NCI-H524 treated with DMSO at 0.1 percent for 48 hours (cell line): Measurements from ENCODE around the gene STS.
"Not testable (repeated sequence)": the region's sequence is repeated elsewhere in the genome, so short reads cannot be mapped to it uniquely, and the experiment has no call there.

Experiments
- DNase-seq: peaks from one replicate; lab custom pipeline; 2025; lab: John Stamatoyannopoulos, UW

STS gene

DNA sequence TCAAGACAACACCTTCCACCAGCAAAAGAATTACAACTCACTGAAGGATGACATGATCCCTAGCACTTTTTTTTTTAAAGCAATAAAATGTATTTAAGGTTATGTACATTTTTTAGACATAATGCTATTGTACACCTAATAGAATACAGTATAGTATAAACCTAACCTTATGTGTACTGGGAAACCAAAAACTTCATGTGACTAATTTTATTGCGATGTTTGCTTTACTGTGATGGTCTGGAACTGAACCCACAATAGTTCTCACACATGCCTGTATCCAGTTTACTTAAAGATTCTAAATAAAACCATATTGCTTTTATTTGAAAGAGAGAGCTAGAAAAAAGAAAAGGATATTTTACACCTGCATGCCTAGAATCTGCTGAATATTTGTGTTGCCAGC, 4.4 kb upstream of the STS start:
- DNase-seq = no peak

DNA sequence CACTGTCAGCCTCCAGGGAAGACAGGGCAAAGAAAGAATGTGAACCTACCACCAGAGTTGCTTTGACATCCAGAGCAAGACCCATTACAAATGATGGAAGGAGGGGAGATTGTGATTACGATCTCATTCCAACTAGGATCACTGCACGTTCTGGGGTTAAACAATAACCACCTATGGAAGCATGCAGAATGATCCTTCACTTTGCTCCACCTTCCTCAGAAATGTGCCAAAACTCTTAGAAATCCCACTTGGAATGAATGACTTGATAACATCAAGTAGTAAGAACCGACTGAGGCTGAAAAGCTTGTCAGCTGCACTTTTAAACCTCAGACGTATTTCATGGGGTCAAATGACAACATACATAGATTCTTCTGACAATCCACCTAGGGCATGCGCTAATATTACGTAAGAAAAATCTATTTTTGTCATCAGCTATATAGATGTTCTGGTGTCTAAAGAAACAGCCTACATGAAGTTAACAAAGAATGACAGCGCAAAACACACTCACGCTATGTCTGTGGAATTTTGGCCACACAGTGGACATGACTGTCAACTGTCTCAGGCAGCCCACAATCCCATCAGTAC, 3.5 kb upstream of the STS start:
- DNase-seq = no peak

DNA sequence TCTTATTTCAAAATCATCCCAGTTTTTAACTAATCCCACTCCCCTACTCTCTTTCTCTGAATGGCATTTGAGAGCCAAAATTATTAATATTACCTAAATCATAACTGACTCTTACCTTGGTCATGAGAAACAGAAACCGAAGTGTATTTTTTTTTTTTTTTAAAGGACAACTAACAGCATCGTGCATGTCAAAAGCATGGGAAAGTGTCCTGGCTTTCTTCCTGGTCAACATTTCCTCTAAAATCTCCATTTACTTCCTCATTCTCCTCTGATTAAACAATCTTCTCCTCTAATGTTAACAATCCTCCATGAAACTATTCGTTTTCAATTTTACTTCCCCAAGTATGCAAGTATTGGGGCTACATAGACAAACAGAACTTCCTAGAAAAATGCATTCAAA, 2.1 kb upstream of the STS start:
- no peak for DNase-seq

DNA sequence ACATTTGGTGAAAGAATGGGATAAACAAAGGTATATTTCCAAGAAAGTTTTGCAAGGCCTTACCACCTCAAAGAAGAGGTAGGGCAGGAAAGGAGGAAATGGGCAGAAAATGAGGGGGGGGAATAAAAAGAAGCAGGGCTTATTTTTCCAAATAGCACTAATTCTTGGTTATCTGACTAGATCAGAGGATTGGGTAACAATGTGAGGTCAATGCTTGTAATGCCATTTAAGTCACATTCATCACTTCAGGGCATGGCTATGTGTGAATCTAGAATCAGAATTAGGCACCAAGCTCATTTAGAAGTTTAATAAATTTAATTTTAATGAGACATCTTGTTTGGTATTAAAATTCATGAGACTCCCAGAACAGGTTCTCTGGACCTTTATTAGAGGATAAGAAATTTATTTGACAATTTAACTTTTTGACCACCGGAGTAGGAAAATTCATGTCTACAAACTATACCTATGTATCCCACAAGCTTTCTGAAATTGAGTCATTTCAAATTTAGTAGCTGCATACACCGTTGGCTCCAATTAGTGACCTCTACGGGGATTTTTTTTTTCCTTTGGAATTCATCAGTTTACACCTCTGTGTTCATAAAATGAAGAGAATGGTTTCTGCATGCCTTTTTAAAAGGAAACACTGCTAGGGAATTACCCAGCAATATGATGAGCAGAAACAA, 1.4 kb upstream of the STS start:
- no peak for DNase-seq

DNA sequence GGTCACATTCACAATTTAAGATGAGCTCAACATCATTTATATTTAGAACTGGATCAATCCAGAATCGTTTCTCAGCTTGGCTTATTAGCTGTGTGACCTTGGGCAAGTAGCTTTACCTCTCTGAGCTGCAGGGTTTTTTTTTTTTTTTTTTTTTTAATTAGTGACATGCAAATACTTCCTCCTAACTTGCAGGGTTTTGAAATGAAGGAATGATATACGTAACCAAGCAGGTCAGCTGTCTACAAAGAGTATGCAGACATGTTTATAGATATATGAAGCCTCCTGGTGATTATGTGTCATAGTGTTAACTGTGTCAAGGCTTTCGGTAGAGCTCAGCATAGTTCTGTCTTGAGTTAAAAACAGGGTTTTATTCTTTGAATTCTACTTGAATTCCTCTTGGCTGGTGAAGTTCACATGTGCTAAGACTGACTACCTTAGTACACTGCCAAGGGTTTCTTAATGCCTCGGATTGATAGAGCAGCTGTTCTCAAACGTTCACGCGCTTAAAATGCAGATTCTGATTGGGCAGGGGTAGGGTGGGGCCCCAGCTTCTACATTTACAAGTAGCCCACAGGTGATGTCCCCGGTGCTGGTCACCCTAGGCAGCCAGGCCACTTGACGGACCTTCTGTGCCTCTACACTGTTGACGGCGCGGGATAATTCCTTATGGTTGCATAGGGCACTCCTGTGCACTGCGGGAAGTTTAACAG, 654 bp upstream of the STS start:
- DNase-seq = peak; percentile 16

DNA sequence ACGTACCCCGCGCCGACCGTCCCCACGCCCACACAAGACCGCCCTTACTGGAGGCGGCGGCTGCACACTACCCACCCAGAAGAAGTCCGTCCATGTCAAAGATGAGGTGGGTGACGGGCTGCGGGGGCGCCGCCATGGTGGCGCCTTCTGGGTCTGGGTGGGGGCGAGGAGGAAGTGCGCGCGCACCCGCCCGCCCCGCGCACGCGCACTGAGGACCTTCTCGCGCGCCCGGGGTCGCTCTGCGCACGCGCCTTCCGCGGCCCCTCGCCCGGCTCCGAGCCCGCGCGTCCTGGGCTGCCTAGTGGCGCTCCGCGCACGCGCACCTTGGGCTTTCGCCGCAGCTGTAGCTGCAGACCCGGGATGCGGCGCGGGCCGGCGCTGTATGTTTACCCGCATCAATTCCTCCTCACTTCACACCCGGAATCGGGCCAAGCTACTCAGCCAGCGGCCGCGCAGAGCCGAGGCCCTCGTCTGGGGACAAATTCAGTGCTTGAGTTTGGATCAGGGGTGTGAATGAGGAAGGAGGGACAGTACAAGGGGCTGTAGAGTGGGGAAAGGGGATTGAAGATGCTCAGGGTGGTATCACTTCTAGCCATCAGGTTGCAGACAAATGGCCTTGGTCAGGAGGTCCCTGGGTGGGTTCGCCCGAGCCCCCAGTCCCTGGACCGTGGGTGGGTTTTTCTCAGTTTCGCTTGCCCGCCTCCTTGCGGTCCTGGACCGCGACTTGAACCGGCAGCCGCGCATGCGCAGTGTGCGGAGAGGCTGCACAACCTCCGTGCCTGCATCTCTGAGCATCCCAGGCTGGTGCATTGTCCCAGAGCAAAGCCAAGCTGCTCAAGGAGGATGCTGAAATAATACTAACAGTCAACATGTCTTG, 704 bp downstream of the STS start, which contains the start of gene PUDP:
Gene PUDP, minus strand, starts transcription at position 176 of the 877 bp plus-strand sequence. Its CDS starts 40 bp downstream, at position 136.
- DNase-seq = peak; percentile 13

DNA sequence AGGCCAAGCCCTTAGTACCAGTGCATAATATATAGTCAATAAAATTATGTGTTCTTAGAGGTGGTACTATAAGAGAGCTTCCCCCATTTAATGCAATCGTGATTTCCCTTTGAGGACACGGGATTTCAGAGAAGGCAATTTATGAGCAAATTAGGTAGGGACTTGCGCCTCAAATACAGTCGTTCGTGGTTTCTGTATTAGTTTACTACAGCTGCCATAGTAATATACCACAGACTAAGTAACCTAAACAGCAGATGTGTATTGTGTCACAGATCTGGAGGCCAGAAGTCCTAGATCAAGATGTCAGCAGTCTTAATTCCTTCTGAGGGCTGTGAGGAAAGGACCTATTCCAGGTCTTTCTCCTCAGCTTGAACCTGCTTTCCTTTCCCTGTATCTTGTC, 1.9 kb downstream of the STS start:
- DNase-seq = no peak

DNA sequence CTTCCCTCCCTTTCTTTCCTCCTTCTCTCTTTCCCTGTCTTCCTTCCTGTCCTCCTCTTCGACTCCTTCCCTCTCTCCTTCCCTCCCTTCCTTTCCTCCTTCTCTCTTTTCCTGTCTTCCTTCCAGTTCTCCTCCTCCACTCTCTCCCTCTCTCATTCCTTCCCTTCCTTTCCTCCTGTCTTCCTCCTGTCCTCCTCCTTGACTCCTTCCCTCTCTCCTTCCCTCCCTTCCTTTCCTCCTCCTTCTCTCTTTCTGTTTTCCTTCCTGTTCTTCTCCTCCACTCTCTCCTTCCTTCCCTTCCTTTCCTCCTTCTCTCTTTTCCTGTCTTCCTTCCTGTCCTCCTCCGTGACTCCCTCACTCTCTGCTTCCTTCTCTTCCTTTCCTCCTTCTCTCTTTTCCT, 5.7 kb downstream of the STS start:
- DNase-seq = no peak

DNA sequence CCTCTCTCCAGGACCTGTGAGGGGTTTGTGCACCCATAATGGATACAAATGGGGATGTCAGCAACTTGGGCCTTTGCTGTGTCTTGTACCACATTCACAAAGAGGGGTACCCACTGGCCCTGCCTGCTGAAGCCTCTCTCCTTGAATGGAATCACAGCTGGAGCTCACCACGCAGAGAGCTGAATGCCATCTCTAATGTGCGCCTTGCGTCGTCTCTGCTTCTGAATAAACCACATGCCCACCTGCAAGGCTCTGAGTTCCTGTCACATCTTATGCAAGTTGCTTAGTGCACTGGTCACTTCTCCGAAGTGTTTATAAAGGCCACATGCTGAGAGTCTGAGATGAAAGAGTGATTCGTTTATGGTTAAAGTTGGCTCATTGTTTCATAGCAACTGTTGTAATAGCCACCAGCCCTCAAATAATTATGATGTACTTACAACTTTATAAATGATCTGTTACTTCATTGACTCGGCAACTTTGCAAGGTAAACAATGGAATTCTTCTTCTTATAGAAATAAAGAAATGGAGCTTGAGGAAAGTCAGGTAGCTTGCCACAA, 6.6 kb downstream of the STS start:
- DNase-seq = no peak

DNA sequence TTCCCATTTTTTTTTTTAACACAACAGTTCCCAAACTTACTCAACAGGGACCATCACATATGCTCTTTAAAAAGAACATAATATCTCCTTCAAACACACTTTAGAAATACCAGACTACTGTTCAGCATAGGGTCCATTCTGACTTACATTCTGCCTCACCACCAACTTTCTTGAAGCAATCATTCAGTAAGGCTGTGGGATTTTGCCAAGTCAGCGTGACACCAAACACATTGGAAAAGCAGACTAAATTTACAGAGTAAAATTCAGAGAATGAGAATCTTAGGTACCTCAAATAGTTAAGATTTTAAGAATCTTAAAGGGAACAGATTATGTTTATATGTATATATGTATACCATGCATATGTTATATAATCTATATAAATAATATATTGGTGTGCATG, 7.7 kb downstream of the STS start:
- no peak for DNase-seq

DNA sequence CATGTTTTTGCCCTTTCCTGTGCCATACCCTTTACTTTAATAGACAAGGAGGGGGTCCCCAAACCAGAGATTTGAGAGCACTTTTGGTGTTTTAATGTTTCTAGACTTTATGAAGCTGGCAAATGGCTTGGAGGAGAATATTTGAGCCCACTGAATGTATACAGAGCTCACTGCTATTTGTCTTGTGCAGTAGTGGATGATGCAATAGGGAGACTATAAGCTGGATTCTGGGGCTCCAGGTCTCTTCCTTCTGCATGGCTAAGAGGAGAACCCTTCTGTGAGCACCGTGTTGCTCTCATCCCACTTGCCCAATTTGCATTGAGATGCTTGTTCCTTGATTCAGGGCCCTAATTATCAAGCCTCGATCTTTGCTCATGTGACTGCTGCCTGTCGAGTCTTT, 9.4 kb downstream of the STS start:
- no peak for DNase-seq

DNA sequence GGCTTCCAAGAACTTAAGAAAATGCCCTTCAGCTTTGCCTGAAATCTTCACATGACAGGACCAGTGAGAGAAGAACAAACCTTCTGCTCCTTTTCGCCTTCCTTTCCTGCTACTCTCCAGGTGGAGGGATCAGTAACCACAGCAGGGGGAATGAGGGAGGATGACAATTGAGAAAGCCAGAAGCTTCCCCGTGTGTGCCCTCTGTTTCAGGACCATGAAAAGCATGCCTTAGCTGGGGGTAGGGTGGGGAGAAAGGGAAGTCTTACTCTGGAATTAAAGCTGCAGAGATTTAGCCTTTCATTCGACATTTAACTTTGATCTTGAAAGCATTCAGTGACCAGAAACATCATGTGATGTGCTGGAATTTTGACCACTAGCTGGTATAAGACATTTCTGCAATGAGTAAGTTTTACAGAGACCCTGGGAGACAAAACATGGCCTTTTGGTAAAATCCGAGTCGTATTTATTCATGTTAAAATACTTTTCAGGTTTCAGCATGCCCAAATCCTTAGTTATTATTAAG, 11.0 kb downstream of the STS start:
- no peak for DNase-seq

DNA sequence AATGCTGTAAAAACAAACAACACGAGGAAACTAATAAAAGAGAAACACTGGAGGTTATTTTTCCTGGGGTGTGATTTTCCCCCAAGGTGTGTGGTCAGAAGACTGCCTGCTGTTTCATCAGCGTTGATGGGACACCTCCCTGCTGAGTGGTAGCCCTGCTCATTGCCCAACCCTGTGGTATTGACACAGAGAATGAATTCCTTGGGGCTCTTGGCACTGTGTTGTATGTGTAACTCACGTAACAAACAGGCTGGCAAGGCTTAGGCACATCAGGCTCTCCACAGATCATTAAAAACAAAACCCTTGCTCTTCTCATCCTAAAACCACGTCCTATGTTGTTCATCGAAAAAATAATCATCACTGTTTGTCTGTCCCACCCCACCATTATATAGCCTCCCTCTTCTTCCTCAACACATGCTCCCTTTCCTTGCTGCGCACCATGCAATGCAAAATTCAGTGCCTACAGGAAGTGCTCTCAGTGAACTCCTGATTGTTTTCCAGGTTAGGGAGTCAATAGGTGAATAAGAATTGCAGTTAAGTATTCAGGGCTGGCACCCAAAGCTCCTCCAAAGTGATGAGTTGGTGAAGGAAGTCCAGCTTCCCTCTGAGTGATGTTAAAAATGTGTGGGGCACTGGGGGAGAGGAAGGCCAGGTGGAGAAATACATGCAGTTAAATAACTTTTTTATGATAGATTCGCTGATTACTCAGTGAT, 11.8 kb downstream of the STS start:
- no peak for DNase-seq

DNA sequence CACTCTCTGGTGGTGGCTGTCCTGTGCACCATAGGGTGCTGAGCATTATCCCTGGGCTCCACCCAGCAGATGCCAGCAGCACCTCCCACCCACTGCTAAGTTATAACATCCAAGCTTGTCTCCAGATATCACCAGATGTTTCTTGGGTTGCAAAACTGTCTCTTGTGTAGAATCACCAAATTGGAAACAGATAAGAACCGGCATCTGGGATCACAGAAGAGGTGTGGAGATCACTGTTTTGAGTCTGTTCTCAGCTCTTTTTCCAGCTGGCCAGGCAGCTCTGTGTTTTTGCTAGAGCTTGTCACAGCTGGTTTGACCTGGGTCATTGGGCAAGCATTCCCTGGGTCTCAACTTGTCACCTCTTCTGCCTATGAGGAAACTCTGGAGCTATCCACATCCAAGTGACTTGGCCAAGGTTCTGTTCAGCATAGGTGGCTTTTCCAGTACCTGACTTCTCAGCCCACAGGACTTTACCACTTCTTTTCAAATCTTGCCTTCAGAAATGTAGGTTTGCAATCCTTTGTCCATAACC, 15.7 kb downstream of the STS start:
- DNase-seq = no peak

DNA sequence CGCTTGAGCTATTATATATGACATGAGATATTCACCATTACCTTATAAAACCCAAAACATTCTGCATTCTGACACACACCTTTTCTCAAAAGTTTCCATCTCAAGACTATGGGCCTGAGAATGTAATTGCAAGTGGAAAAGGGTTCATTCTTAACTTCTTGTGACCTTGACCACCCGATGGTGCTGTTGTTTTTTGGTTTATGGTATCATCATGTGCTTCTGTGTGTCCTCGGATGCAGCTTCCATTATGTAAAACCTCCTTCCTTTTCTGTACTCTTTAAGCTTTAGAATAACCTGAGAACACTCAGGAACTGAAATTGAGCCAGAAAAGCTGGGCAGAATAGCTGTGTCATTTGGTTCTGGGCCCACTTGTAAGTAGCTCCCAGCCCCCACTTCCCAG, 16.7 kb downstream of the STS start:
- no peak for DNase-seq

DNA sequence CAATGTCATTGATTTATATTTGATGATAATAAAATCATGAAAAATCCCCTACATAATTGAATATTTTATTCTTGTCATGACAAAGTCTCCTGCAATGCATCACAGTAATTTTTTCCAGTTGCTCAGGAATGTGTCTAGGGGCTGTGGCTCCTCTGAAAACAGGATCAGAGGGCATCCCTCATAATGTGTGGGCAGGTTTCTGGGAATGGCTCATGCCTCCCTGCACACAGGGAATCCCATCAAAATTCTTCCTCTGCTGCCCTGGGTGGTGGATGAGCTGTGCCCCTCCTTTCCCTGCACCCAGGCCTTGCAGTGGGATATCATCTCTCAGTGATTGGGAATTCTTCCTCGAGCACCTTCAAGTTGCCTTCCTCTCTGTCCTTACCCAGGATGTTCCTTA, 20.9 kb downstream of the STS start:
- no peak for DNase-seq

DNA sequence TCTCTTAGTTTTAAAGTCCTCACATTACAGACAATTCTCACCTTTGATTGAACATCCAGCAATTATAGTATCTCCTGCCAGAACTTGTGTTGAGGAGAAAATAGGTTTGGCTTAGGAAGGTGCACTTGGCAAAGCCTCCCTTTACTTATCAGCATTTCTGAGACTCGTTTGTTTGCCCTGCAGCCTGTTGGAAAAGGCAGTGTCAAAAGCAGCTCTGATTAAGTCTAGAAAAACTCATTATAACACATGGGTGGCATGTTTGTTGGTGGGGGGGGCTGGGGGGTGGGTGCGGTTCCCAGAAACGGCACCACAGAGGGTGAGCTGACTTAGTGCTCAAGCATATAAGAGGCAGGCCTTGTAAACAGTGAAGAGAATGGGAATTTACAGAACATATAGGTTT, 22.1 kb downstream of the STS start:
- no peak for DNase-seq

DNA sequence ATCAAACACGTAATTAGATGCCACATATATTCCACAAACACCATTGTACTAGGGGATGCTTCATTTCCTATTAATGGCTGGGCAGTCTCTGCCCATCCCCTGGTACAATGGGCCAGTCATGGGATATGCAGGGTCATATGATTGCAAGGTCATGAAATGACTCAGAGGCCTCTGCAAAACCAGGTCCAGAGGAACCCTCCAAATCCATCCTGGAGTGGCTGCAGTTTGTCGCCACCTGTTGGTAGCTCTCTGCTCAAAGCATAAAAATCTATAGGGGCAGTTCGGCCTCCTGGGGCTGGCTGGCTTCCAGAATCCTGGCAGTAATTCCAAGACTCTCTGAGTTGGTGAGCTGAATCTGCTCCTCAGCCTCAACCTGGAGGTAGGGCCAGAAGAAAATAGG, 23.4 kb downstream of the STS start:
- DNase-seq = no peak

DNA sequence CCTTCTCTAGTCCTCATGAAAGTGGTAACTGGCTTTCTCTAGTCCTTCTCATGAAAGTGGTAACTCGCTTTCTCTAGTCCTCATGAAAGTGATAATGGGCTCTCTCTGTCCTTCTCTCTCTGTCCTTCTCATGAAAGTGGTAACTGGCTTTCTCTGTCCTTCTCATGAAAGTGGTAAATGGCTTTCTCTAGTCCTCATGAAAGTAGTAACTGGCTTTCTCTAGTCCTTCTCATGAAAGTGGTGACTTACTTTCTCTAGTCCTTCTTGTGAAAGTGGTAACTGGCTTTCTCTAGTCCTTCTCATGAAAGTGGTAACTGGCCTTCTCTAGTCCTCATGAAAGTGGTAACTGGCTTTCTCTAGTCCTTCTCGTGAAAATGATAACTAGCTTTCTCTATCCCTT, 31.3 kb downstream of the STS start:
- not testable (repeated sequence) for DNase-seq

DNA sequence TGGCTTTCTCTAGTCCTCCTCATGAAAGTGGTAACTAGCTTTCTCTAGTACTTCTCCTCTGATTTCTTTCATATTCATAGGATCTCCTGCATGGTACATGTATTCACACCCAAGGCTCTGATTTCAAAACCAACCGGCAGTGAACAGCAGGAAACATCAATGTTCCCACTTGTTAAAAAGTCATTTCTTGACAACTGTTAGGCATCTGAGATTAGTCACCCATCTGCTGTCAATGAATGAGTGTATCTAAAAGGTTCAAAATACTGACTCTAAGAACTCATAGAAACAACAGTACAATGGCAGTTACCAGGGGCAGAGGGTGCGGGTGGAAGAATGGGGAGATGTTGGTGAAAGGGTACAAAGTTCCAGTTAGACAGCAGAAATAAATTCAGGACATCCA, 31.9 kb downstream of the STS start:
- no peak for DNase-seq

DNA sequence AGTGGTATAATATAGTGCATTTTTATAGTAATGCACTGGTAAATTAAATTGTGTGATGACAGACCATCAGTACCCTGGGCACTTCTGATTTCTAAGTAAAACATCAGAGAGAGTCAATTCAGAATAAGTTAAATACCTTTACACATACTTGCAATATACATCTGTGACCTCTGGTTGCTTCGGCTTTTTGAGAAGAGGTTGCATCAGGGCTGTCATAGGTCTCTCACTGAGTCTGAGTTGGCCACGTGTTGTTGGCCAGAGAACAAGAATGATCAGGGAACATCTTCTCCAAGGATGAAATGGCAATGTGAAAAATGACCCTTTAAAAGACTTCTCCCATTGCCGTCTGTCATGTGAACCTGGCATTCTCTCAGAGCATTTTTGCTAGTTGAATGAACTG, 37.3 kb downstream of the STS start:
- no peak for DNase-seq
